Calu3 (cell line): ENCODE measurements around the gene TMEM269. TPM values are rescaled to one million over a fixed set of nuclear protein-coding genes. Genes with fewer than 3 reads are reported as not detected.

Experiments
- BruUV-seq: library from RNA; stranded (reverse); fragments of 400-500 nt; replicated peaks from 2 replicates; lab custom pipeline; 2021; lab: Mats Ljungman, UMichigan
- CTCF ChIA-PET: fragments of 300-600 bp; sonication (Branson Sonifier 250); formaldehyde crosslinking; loops from one replicate; lab custom pipeline; 2022; ENCODE audit warnings: antibody characterized with exemption; lab: Charles Lee
- DNase-seq: peaks from one replicate; pipeline ENCODE4 v3.0.0; 2022
- H3K27ac Mint-ChIP-seq: one replicate; pipeline ENCODE4 v1.8.0; 2022; ENCODE audit warnings: mixed read lengths; ENCODE audit not compliant: unreplicated experiment
- H3K27me3 Mint-ChIP-seq: one replicate; pipeline ENCODE4 v1.8.0; 2022; ENCODE audit warnings: mixed read lengths; ENCODE audit not compliant: unreplicated experiment
- H3K36me3 Mint-ChIP-seq: one replicate; pipeline ENCODE4 v1.8.0; 2022; ENCODE audit warnings: mild to moderate bottlenecking, moderate library complexity, mixed read lengths; ENCODE audit not compliant: insufficient read depth, unreplicated experiment
- H3K4me1 Mint-ChIP-seq: one replicate; pipeline ENCODE4 v1.8.0; 2022; ENCODE audit warnings: mild to moderate bottlenecking, low read depth, mixed read lengths; ENCODE audit not compliant: unreplicated experiment
- H3K4me3 Mint-ChIP-seq: one replicate; pipeline ENCODE4 v1.8.0; 2022; ENCODE audit warnings: mild to moderate bottlenecking, low read depth, moderate library complexity, mixed read lengths; ENCODE audit not compliant: unreplicated experiment
- H3K9me3 Mint-ChIP-seq: one replicate; pipeline ENCODE4 v1.8.0; 2022; ENCODE audit warnings: low read depth, mixed read lengths; ENCODE audit not compliant: unreplicated experiment
- intact Hi-C: fragments of 100-400 bp; cut with micrococcal nuclease; formaldehyde crosslinking; loops from one replicate; pipeline ENCODE4 v1.10.0; 2022; ENCODE audit not compliant: unreplicated experiment
- total RNA-seq: library from RNA; stranded (reverse); gene quantifications from 2 replicates; pipeline ENCODE4 v1.2.3, GENCODE V29; 2022
- TF ChIP-seq, protein P1 (sequence below): fragments of 200-600 bp; IDR thresholded peaks from one replicate; pipeline ENCODE4 v1.8.0; 2022; ENCODE audit warnings: antibody characterized with exemption; ENCODE audit not compliant: unreplicated experiment

TMEM269 gene
- total RNA-seq, 1 experiment from 2014 or later = 0.94 TPM

DNA sequence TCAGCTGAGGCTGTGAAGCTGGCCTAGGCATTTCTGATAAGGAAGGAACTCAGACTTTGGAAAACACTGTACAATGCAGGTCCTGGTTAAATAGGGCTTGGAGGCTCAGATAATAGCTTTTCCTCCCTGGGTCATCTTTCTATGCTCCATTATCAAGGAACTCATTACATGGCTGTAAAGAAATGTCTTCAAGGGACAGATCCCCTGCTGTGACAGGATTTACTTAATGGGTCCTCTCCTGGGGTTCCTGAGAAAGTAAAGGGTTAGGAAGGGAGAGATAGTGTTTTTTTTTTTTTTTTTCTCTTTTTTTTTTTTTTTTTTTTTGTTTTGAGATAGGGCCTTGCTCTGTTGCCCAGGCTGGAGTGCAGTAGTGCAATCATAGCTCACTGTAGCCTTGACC, 46.5 kb downstream of the TMEM269 start:
- H3K27ac Mint-ChIP-seq = no peak overlapping the region
- no peaks in the 10 kb centered on the region for H3K36me3 Mint-ChIP-seq
- H3K27me3 Mint-ChIP-seq = no peaks in the 10 kb centered on the region
- DNase-seq = no peak
- no TSS peak for BruUV-seq
- CTCF ChIA-PET = no interaction called here
- H3K4me1 Mint-ChIP-seq = no peaks in the 10 kb centered on the region
- TF ChIP-seq, protein P1, sequence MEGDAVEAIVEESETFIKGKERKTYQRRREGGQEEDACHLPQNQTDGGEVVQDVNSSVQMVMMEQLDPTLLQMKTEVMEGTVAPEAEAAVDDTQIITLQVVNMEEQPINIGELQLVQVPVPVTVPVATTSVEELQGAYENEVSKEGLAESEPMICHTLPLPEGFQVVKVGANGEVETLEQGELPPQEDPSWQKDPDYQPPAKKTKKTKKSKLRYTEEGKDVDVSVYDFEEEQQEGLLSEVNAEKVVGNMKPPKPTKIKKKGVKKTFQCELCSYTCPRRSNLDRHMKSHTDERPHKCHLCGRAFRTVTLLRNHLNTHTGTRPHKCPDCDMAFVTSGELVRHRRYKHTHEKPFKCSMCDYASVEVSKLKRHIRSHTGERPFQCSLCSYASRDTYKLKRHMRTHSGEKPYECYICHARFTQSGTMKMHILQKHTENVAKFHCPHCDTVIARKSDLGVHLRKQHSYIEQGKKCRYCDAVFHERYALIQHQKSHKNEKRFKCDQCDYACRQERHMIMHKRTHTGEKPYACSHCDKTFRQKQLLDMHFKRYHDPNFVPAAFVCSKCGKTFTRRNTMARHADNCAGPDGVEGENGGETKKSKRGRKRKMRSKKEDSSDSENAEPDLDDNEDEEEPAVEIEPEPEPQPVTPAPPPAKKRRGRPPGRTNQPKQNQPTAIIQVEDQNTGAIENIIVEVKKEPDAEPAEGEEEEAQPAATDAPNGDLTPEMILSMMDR = no peak
- H3K4me3 Mint-ChIP-seq = no peak overlapping the region
- H3K9me3 Mint-ChIP-seq = no peaks in the 10 kb centered on the region
- intact Hi-C loops = no loop called here

DNA sequence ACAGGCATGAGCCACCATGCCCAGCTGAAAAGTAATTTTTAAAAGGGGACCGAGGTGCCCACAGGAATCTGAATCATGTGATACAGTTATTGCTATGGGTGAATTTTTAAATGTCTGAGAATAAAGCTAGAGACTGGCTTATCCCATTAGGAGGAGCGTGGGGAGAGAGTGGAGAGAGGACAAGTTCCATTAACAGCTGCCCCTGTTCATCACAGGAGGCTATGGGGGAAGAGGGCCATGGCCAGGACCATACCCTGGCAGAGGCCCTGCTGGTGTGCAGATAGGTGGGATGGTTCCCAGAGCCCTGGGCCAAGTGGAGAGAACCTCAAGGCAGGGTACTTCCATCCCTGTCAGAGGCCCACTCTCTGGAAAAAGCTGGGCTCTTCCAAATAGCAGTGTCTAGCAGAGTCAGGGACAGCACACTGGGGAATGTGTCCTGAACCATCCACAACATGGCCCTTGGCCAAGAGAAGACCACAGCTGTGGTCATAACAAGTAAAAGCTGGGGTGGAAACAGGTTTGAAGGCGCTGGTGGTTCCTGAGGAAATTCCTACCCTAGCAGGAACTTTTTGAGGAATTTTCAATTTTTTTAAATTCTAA, 48.0 kb downstream of the TMEM269 start:
- CTCF ChIA-PET = interaction anchor here (0.6 kb wide), 1 partner anchor 179 kb away, joined by 4 read pairs; no protein-coding TSS in a partner anchor
- Mint-ChIP-seq H3K4me3 (no peak overlapping the region), H3K36me3 (no peaks in the 10 kb centered on the region), H3K27ac (no peak overlapping the region), H3K27me3 (no peaks in the 10 kb centered on the region), H3K9me3 (no peaks in the 10 kb centered on the region), H3K4me1 (no peaks in the 10 kb centered on the region)
- intact Hi-C loops = no loop called here
- no TSS peak for BruUV-seq
- DNase-seq = no peak
- TF ChIP-seq, protein P1 = no peak

DNA sequence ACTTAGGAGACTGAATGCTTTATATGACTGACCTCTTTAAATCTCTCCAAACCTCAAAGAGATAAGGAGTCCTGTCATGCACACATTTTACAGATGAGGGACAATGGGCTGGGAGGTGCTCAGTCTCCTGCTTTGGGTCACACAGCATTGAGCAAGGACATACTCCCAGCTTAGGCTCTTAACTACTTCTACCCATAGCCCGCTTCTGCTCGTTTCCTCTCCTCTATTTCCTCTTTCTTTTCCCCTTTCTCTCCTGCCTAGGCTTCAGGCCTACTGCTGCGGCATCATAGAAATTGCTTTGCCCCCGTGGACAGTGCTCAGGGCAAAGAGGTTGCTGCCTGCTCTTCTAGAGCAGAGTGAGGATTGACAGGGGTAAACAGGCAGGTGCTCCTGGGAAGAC, 49.2 kb downstream of the TMEM269 start:
- H3K4me1 Mint-ChIP-seq = no peaks in the 10 kb centered on the region
- H3K4me3 Mint-ChIP-seq = no peak overlapping the region
- TF ChIP-seq, protein P1 = no peak
- H3K27ac Mint-ChIP-seq = no peak overlapping the region
- CTCF ChIA-PET = interaction anchor here (0.7 kb wide), 1 partner anchor 539 kb away, joined by 3 read pairs; no protein-coding TSS in a partner anchor
- no peak for DNase-seq
- no peaks in the 10 kb centered on the region for H3K9me3 Mint-ChIP-seq
- no peaks in the 10 kb centered on the region for H3K27me3 Mint-ChIP-seq
- BruUV-seq = no TSS peak
- no peaks in the 10 kb centered on the region for H3K36me3 Mint-ChIP-seq
- intact Hi-C loops = no loop called here

DNA sequence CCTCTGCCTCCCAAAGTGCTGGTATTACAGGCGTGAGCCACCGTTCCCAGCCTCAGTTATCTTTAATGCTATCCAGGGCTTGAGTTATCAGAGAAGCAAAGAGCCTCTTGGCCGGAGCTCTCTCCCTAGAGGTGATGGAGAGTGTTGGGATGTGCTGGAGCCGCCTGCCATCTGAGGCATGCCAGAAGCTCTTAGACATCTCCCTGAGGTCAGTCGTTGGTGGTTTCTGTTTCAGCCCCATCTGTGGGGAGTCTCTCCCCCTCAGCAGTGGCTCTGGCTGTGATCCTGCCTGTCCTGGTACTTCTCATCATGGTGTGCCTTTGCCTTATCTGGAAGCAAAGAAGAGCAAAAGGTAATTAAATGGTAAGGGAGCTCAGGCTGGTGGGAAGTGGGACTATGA, 50.0 kb downstream of the TMEM269 start:
- CTCF ChIA-PET = no interaction called here
- BruUV-seq = no TSS peak
- H3K4me1 Mint-ChIP-seq = no peaks in the 10 kb centered on the region
- intact Hi-C loops = no loop called here
- no peak for DNase-seq
- H3K4me3 Mint-ChIP-seq = no peak overlapping the region
- TF ChIP-seq, protein P1 = no peak
- no peaks in the 10 kb centered on the region for H3K9me3 Mint-ChIP-seq
- H3K36me3 Mint-ChIP-seq = no peaks in the 10 kb centered on the region
- no peak overlapping the region for H3K27ac Mint-ChIP-seq
- H3K27me3 Mint-ChIP-seq = no peaks in the 10 kb centered on the region
